KOPT-K1 (cell line): ENCODE results near the gene ENTPD6.

Source experiments
- H3K27ac ChIP-seq: fragments of 200-600 bp; sonication (generic); 2 replicates; pipeline ENCODE4 v1.5.1; 2016; ENCODE audit warnings: antibody characterized with exemption, mild to moderate bottlenecking, low read depth, low read length; ENCODE audit not compliant: poor library complexity, severe bottlenecking
- H3K36me3 ChIP-seq: fragments of 200-600 bp; sonication (generic); 2 replicates; pipeline ENCODE4 v1.5.1; 2017; ENCODE audit warnings: antibody characterized with exemption, mild to moderate bottlenecking, low read length, moderate library complexity; ENCODE audit not compliant: insufficient read depth
- H3K9me3 ChIP-seq: fragments of 200-600 bp; sonication (generic); 2 replicates; pipeline ENCODE4 v1.5.1; 2017; ENCODE audit warnings: antibody characterized with exemption, low read length, mild to moderate bottlenecking; ENCODE audit not compliant: insufficient read depth, poor library complexity, severe bottlenecking

The ENTPD6 gene

GRCh38 chr20:25197870-25198190, 2.3 kb downstream of the ENTPD6 start:
- no peaks in the 10 kb centered on the region for H3K9me3 ChIP-seq
- H3K27ac ChIP-seq, result no peak overlapping the region
- no peaks in the 10 kb centered on the region for H3K36me3 ChIP-seq

- Histone ChIP-seq H3K36me3 (no peaks in the 10 kb centered on the region), H3K27ac (no peak overlapping the region), H3K9me3 (no peaks in the 10 kb centered on the region)
Measured at GRCh38 chr20:25198663-25199383, 3.3 kb downstream of the ENTPD6 start.

GRCh38 chr20:25199473-25200260, 4.2 kb downstream of the ENTPD6 start:
- H3K9me3 ChIP-seq, result no peaks in the 10 kb centered on the region
- no peak overlapping the region for H3K27ac ChIP-seq
- no peaks in the 10 kb centered on the region for H3K36me3 ChIP-seq

GRCh38 chr20:25203089-25203488, 7.6 kb downstream of the ENTPD6 start:
- H3K36me3 ChIP-seq, result peaks cover 11% of the 10 kb centered on the region; the same call in 1 of the 2 replicates
- H3K9me3 ChIP-seq, result no peaks in the 10 kb centered on the region
- H3K27ac ChIP-seq, result no peak overlapping the region

- H3K9me3 ChIP-seq, result no peaks in the 10 kb centered on the region
- H3K36me3 ChIP-seq, result peaks cover 11% of the 10 kb centered on the region; the same call in 1 of the 2 replicates
- no peak overlapping the region for H3K27ac ChIP-seq
Measured at GRCh38 chr20:25203871-25204320, 8.4 kb downstream of the ENTPD6 start.

GRCh38 chr20:25204550-25205276, 9.2 kb downstream of the ENTPD6 start:
- H3K9me3 ChIP-seq, result no peaks in the 10 kb centered on the region

GRCh38 chr20:25205277-25206062, 10.0 kb downstream of the ENTPD6 start:
- Histone ChIP-seq H3K9me3 (no peaks in the 10 kb centered on the region), H3K36me3 (peaks cover 20% of the 10 kb centered on the region), H3K27ac (no peak overlapping the region)

More at GRCh38 chr20:25204550-25205276, 9.2 kb downstream of the ENTPD6 start:
- H3K36me3 ChIP-seq, result peaks cover 13% of the 10 kb centered on the region
- no peak overlapping the region for H3K27ac ChIP-seq

- Histone ChIP-seq H3K9me3 (no peaks in the 10 kb centered on the region), H3K36me3 (peaks cover 24% of the 10 kb centered on the region), H3K27ac (no peak overlapping the region)
Measured at GRCh38 chr20:25206063-25206403, 10.5 kb downstream of the ENTPD6 start.

- peaks cover 29% of the 10 kb centered on the region for H3K36me3 ChIP-seq
- H3K27ac ChIP-seq, result no peak overlapping the region
- no peaks in the 10 kb centered on the region for H3K9me3 ChIP-seq
Measured at GRCh38 chr20:25206548-25206947, 11.0 kb downstream of the ENTPD6 start.

GRCh38 chr20:25207149-25207959, 11.8 kb downstream of the ENTPD6 start:
- Histone ChIP-seq H3K27ac (no peak overlapping the region), H3K9me3 (no peaks in the 10 kb centered on the region), H3K36me3 (peaks cover 37% of the 10 kb centered on the region)

GRCh38 chr20:25207960-25208534, 12.5 kb downstream of the ENTPD6 start:
- Histone ChIP-seq H3K36me3 (peaks cover 44% of the 10 kb centered on the region), H3K9me3 (no peaks in the 10 kb centered on the region), H3K27ac (no peak overlapping the region)

- Histone ChIP-seq H3K9me3 (no peaks in the 10 kb centered on the region), H3K36me3 (peaks cover 58% of the 10 kb centered on the region), H3K27ac (no peak overlapping the region)
Measured at GRCh38 chr20:25209400-25209799, 13.9 kb downstream of the ENTPD6 start.

GRCh38 chr20:25209911-25210310, 14.4 kb downstream of the ENTPD6 start:
- H3K36me3 ChIP-seq, result peaks cover 63% of the 10 kb centered on the region
- no peaks in the 10 kb centered on the region for H3K9me3 ChIP-seq
- no peak overlapping the region for H3K27ac ChIP-seq

GRCh38 chr20:25211273-25211672, 15.8 kb downstream of the ENTPD6 start:
- no peak overlapping the region for H3K27ac ChIP-seq
- H3K9me3 ChIP-seq, result no peaks in the 10 kb centered on the region
- peaks cover 76% of the 10 kb centered on the region for H3K36me3 ChIP-seq
